IPS-18c (cell line): ENCODE results near the gene RIBC1.
"Not testable (repeated sequence)": the region's sequence is repeated elsewhere in the genome, so short reads cannot be mapped to it uniquely, and the experiment has no call there.

ENCODE experiments used
- H3K4me3 ChIP-seq: 2 replicates; pipeline ENCODE4 v1.7.0; 2013; ENCODE audit warnings: low read depth, mild to moderate bottlenecking, low read length, moderate library complexity; ENCODE audit not compliant: insufficient read depth
- H3K9me3 ChIP-seq: one replicate; pipeline ENCODE4 v1.6.1; 2013; ENCODE audit warnings: mild to moderate bottlenecking, low read length, moderate library complexity; ENCODE audit not compliant: control insufficient read depth, insufficient read depth

The RIBC1 gene

DNA sequence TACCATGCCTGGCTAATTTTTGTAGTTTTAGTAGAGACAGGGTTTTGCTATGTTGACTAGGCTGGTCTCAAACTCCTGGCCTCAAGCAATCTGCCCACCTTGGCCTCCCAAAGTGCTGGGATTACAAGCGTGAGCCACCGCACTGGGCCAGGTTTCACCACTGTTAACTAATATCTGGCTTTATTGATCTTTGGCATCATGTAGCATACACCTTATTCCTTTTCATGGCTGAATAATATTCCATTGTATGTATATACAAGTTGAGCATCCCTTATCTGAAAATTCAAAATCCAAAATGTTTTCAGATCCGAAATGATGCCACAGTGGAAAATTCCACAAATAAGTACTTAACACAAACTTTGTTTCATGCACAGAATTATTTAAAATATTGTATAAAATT is 46.0 kb downstream of the RIBC1 start:
- not testable (repeated sequence) for H3K4me3 ChIP-seq, H3K9me3 ChIP-seq

DNA sequence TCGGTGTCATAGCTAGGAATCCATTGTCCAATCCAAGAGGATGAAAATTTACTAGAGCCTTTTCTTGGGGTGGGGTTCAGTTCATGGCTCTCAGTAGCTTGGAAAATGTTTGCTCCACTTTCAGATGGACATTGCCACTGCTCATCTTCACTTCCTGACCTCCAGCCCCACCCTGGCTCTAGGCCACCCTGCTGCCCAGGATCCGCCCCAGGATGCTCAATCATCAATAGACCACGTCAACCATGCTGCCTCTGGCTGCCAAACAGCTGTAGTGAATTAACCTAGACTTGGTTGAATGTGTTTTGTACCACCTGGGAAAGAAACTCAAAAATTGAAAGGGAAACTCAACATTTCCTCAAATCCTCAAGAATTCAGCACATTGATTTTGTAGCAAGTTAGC is 48.7 kb downstream of the RIBC1 start:
- Histone ChIP-seq H3K9me3 (peaks cover 9% of the 10 kb centered on the region), H3K4me3 (no peak overlapping the region; the same call in 1 of the 2 replicates)

DNA sequence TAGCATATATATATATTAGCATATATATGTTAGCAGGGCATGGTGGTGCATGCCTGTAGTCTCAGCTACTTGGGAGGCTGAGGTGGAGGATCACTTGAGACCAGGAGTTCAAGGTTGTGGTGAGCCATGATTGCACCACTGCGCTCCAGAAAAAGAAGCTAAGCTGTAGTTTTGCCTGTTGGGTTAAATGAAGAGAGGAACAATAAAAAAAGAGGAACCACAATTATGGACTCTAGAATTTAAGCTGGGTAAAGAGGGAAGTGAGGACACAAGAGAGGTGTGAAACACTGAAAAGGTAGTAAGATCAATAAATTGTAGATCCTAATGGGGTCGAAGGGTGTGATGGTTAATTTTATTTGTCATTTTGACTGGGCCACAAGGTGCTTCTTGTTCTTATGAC is 52.0 kb downstream of the RIBC1 start:
- H3K9me3 ChIP-seq = peaks cover 10% of the 10 kb centered on the region
- no peak overlapping the region for H3K4me3 ChIP-seq

DNA sequence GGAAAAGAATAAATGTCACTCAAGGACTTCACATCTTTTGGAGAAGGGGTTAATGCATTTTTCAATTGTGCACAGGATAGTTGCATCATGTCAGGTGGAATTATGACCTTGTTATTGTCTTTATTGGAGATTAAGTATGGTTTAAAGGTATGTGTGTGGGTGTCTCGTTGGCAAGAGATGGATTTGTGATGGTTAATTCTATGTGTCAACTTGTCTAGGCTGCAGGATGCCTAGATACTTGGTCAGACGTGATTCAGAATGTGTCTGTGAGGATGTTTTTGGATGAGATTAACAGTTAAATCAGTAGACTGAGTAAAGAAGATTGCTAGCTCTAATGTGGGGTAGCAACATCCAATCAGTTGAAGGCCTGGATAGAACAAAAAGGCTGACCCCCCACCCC is 53.7 kb downstream of the RIBC1 start:
- H3K4me3 ChIP-seq = no peak overlapping the region
- peaks cover 10% of the 10 kb centered on the region for H3K9me3 ChIP-seq

DNA sequence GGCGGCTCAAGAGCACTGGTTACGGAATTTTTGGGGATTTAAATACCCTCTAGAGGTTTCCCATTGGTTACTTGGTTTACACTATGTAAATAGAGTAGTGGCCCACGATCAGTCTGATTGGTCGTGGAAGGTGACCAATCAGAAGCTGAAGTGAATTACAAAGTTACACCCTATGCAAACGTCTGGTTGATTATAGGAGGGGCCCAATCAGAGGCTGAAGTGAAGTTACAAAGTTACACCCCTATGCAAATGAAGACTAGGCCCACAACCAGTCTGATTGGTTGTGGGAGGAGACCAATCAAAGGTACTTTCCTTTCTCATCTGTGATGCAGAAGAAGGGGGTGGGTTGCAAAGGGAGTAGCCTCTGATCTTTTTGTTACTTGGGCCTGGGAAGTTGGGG is 56.6 kb downstream of the RIBC1 start:
- peaks cover 4% of the 10 kb centered on the region for H3K9me3 ChIP-seq
- no peak overlapping the region for H3K4me3 ChIP-seq
